NOMO-1 (cell line): Measurements from ENCODE around the gene NRL.

Experiments
- DNase-seq, 2 experiments: peaks; one replicate each; lab custom pipeline; 2025; ENCODE audit not compliant: unreplicated experiment in 2 of 2; lab: John Stamatoyannopoulos, UW

NRL gene

DNA sequence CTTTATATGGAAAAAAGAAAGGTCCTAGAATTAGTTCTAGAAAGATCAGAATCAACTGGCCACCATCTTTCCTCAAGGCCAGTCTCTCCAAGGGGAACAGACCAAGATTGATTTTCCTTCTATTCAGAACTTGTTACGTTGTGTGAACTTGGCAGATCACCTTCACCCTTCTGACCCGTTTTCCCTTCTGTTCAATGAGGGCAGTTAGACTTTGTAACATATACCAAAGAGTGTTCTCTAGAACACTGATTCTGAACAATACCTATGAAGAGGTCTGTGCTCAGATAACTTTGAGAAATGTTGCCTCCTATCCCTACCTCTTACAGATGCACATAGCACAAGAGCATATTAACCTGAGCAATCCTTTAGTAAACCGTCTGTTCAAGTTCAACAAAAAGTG lies 31.3 kb downstream of the NRL start:
- no peak for DNase-seq

GRCh38 chr14:24082411-24083080 lies 32.2 kb downstream of the NRL start:
- no peak for DNase-seq

- no peak for DNase-seq
Measured at GRCh38 chr14:24081739-24082211, 33.0 kb downstream of the NRL start.

DNA sequence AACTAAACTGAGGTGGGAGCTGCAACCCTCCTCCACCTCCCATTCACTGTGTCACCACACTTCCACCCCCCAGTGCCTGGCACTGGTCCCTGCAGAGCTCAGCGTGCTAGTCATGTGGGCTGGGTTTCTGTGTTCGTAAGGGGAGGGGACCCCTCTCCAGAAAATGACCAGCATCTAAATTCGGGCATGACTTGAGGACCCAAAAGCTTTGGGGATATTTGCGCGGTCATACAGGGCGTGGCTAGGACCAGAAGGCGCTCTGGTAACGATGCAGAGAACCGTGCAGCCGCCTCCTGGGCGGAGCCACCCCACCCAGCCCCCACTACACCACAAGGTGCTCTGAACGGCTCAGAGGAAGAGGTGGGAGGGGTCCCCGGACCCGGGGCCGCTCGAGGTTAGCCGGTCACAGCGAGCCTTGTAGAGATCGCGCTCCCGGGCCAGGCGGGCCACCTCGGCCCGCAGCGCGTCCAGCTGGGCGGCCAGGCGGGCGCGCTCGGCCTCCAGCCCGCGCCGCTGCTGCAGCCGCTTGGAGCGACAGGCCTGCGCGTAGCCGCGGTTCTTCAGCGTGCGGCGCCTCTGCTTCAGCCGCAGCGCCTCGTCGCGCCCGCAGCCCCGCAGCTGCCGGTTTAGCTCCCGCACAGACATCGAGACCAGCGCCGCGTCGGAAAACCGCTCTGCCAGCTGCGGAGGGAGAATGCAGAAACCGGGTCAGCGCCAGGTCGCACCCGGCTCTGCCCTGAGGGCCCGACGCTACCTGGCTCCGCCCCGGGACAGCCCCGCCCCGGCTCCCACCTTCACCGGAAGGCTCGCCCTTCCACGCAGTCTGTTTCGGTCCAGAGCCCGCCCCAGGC lies 33.6 kb downstream of the NRL start:
- DNase-seq, result peak; percentile 47 to 52

- no peak for DNase-seq
Measured at GRCh38 chr14:24080142-24080530, 34.6 kb downstream of the NRL start.

DNA sequence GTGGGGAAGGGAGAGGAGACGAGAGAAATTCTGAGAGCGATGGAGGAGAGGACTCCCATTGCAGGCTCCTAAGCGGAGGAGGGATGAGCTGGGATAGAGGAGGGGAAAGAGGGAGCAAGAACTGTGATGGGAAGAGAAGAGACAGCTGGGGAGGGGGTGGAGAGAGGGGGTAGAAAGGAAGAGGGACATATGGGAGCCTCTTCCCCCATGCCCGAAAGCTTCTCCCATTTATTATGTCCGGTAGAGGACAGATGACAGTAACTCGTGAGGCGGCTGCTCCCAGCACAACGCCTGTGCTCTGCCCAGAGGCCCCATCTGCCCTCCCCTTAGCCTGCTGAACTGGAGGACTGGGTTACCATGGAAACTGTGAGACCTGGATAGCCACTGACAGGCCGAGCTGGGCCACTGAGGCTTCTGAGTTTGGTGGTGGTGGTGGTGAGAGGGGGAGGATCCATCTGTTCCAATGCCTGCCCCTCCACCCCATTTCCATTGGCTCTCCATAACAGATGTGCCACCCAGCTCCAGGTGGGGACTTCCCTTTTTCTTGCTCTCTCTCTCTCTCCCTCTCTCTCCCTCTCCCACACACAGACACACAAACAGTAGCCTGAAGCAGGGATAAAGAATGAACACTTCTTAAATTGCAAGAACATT lies 35.1 kb downstream of the NRL start:
- DNase-seq, result no peak

- no peak for DNase-seq
Measured at GRCh38 chr14:24078146-24078545, 36.6 kb downstream of the NRL start.

- no peak for DNase-seq
Measured at GRCh38 chr14:24077086-24077485, 37.7 kb downstream of the NRL start.

GRCh38 chr14:24076302-24076601 lies 38.5 kb downstream of the NRL start:
- no peak for DNase-seq

GRCh38 chr14:24075485-24076301 lies 39.1 kb downstream of the NRL start:
- DNase-seq, result peak in 1 of 2 experiments; percentile 28

DNA sequence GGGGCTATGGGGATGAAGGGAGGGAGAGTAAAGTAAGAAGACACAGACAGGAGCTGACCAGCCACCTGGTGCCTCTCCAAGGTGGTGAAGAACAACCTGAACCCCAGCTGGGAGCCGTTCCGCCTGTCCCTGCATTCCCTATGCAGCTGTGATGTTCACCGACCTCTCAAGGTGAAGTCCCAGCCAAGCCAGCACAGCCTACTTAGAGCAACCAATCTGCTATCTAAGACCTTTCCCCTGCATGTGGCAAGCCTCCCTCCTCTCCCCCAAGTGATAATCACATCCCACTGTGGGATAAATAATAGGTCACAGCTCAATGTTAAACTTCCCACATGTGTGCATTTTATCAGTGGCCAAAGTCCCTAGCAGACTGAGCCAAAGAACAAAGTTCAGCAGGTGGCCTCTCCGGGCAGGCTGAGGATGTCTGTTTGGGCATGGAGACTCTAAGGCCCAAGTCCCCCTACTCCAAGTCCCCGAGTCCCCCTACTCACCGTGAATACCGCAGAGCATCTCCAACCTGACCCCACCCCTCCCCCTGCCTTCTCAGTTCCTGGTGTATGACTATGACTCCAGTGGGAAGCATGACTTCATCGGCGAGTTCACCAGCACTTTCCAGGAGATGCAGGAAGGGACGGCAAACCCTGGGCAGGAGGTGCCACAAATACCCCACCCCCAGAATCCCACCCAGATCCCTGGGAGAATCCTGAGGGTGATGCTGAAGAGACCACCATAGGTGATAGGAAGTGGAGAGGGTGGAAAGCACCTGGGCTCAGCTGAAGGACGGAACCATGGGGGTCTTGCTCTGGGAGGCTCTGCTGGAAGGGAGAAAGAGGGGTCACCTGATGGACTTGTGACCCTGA lies 39.9 kb downstream of the NRL start:
- no peak for DNase-seq

- no peak for DNase-seq
Measured at GRCh38 chr14:24072881-24073877, 41.6 kb downstream of the NRL start.

DNA sequence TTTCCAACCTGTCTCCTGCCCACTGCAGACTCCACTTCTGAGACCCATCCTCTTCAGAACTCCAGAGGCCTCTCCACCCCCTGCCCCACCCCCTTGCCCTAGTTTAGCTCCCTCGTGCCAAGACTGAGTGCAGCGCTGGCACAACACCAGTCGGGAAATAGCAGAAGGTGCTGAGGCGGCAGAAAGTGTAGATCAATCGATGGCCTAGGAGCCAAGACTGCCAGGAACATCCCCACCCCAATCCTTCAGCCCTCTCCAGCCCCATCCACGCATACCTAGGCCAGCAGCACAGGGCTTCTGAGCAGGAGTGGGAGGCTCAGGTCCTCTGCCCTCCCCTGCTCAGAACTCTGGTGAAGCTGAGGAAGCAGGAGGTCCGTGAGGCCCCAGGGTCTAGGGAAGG lies 42.3 kb downstream of the NRL start:
- no peak for DNase-seq

- no peak for DNase-seq
Measured at GRCh38 chr14:24071836-24072430, 42.8 kb downstream of the NRL start.

- no peak for DNase-seq
Measured at GRCh38 chr14:24071144-24071697, 43.5 kb downstream of the NRL start, which contains the start of gene CPNE6. Gene CPNE6 (plus strand): TSS chr14:24071562. CDS start chr14:24072937, 1,375 bp downstream.

GRCh38 chr14:24070285-24071143 lies 44.2 kb downstream of the NRL start:
- DNase-seq, result peak; percentile 7 to 24

DNA sequence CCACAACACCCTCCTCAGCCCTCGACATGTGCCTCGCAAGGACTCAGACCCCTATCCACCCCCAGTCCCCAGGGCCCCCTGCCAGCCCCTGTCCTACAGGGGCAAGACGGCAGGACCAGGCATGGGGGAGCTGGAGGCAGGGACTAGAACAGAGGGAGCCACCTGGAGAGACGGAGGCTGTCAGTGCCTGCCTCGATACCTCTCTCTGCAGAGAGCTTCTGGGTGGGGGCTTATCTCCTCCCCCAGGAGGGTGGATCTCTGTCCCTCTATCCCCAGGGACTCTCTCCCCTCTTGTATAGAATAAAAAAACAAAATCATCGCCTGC lies 45.4 kb downstream of the NRL start:
- no peak for DNase-seq
